Measurements from ENCODE around the gene TSHB. TPM values are rescaled to one million over a fixed set of nuclear protein-coding genes. Genes with fewer than 3 reads are reported as not detected.
A peak's percentile ranks its signal among the peaks of the same experiment; 100 is the strongest.

Gene TSHB
- total RNA-seq, 1 donor from 2014 or later = not detected

- intact Hi-C loops (cut with micrococcal nuclease) = no loop called here
- peaks cover 5% of the 10 kb centered on the region for H3K9me3 Mint-ChIP-seq
- no peak overlapping the region for H3K4me3 Mint-ChIP-seq
- H3K27ac Mint-ChIP-seq = no peak overlapping the region
- no peak for DNase-seq
- H3K36me3 Mint-ChIP-seq (ENCODE audit: low read depth) = peaks cover 3% of the 10 kb centered on the region
- H3K4me1 Mint-ChIP-seq = peaks cover 25% of the 10 kb centered on the region
- H3K27me3 Mint-ChIP-seq = no peaks in the 10 kb centered on the region
Measured at GRCh38 chr1:115065021-115065420, 35.4 kb downstream of the TSHB start.

- Mint-ChIP-seq H3K4me3 (no peak overlapping the region), H3K9me3 (peaks cover 5% of the 10 kb centered on the region), H3K4me1 (peaks cover 26% of the 10 kb centered on the region), H3K27me3 (no peaks in the 10 kb centered on the region), H3K36me3 (ENCODE audit: low read depth) (peaks cover 3% of the 10 kb centered on the region), H3K27ac (no peak overlapping the region)
- intact Hi-C loops (cut with micrococcal nuclease) = no loop called here
- DNase-seq = no peak
Measured at GRCh38 chr1:115067161-115067859, 37.7 kb downstream of the TSHB start.

GRCh38 chr1:115068826-115069585 lies 39.4 kb downstream of the TSHB start:
- peaks cover 14% of the 10 kb centered on the region for H3K4me1 Mint-ChIP-seq
- no peaks in the 10 kb centered on the region for H3K9me3 Mint-ChIP-seq
- intact Hi-C loops (cut with micrococcal nuclease) = no loop called here
- no peaks in the 10 kb centered on the region for H3K27me3 Mint-ChIP-seq
- H3K4me3 Mint-ChIP-seq = no peak overlapping the region
- no peak overlapping the region for H3K27ac Mint-ChIP-seq
- DNase-seq = no peak
- no peaks in the 10 kb centered on the region for H3K36me3 Mint-ChIP-seq (ENCODE audit: low read depth)

- no peak overlapping the region for H3K27ac Mint-ChIP-seq
- H3K36me3 Mint-ChIP-seq (ENCODE audit: low read depth) = no peaks in the 10 kb centered on the region
- DNase-seq = no peak
- no peaks in the 10 kb centered on the region for H3K9me3 Mint-ChIP-seq
- H3K27me3 Mint-ChIP-seq = peaks cover 4% of the 10 kb centered on the region
- peaks cover 10% of the 10 kb centered on the region for H3K4me1 Mint-ChIP-seq
- intact Hi-C loops (cut with micrococcal nuclease) = no loop called here
- H3K4me3 Mint-ChIP-seq = no peak overlapping the region
Measured at GRCh38 chr1:115069659-115070308, 40.2 kb downstream of the TSHB start.

DNA sequence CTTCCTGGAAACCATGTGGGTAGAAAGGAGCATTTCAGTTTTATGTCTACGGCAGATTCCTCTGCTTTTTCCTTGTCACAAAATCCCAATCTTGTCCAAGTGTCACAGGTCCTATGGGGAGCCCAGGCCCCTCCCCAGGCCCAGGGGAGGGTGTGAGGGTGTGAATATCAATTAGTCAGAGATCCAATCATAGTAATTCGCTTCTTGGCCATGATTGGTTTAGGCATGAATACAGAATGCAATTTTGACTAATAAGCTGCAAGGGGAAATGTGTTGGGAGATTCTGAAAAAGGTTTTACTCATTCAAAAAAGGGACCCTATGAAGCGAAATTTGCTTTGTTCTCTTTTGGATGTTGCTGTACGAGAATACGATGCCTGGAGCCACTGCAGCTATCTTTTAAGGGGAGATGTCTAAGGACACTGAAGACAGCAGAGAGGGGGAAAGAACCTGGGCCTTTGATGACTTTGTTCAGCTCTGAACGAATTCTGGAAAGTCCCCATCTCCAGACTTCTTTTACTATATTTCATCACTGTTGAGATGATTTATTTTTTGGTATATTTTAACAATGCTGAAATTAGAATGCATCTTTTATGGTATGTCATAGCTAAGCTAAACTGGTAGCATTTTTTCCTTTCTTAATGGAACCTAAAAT lies 41.5 kb downstream of the TSHB start:
- H3K36me3 Mint-ChIP-seq (ENCODE audit: low read depth) = no peaks in the 10 kb centered on the region
- DNase-seq = no peak
- peak overlapping the region; percentile 3 for H3K27ac Mint-ChIP-seq
- H3K27me3 Mint-ChIP-seq = peaks cover 15% of the 10 kb centered on the region
- intact Hi-C loops (cut with micrococcal nuclease) = no loop called here
- peaks cover 10% of the 10 kb centered on the region for H3K4me1 Mint-ChIP-seq
- H3K4me3 Mint-ChIP-seq = no peak overlapping the region
- no peaks in the 10 kb centered on the region for H3K9me3 Mint-ChIP-seq

DNA sequence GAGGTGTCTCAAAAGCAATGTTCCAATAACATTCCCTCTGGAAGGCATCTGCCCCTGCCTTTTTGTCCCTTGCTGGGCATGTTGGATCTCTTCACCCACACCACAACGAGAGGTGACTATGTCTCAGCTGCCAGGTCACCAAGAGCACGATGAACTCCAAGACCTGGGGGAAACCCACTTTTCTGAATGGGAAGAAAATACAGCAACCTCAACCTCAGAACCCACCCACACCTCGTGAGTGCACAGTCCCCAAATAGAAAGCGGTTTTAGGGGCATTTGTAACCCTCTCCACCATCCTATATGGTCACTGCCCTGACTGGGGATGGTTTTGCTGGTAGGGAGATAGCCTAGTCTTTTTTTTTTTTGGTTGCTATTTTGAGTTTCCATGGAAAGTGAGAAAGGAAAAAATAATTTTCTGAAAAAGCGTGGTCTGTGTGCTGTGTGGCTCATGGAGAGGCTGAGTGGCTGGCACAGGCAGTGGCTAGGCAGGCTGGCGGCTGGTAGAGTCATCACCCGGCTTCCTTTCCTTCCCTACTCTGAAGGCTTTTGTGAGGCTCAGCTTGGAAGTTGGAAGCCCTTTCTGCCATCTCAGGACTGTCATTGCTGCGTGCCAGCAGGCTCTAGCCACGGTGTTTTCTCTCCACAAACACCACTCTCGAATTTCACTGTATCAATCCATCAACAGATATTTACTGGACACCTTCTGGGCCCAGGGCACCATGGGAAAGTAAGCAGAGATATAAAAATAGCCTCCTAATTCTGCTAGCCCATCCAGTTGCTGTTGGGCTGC lies 43.9 kb downstream of the TSHB start:
- Mint-ChIP-seq H3K9me3 (no peaks in the 10 kb centered on the region), H3K36me3 (ENCODE audit: low read depth) (no peaks in the 10 kb centered on the region), H3K27me3 (peaks cover 19% of the 10 kb centered on the region), H3K27ac (no peak overlapping the region), H3K4me3 (no peak overlapping the region), H3K4me1 (peaks cover 10% of the 10 kb centered on the region)
- DNase-seq = no peak
- intact Hi-C loops (cut with micrococcal nuclease) = no loop called here

- no peak for DNase-seq
- no peak overlapping the region for H3K27ac Mint-ChIP-seq
- intact Hi-C loops (cut with micrococcal nuclease) = no loop called here
- no peak overlapping the region for H3K4me3 Mint-ChIP-seq
- H3K9me3 Mint-ChIP-seq = no peaks in the 10 kb centered on the region
- H3K27me3 Mint-ChIP-seq = peaks cover 20% of the 10 kb centered on the region
- H3K4me1 Mint-ChIP-seq = peaks cover 10% of the 10 kb centered on the region
- no peaks in the 10 kb centered on the region for H3K36me3 Mint-ChIP-seq (ENCODE audit: low read depth)
Measured at GRCh38 chr1:115074839-115075534, 45.4 kb downstream of the TSHB start.

DNA sequence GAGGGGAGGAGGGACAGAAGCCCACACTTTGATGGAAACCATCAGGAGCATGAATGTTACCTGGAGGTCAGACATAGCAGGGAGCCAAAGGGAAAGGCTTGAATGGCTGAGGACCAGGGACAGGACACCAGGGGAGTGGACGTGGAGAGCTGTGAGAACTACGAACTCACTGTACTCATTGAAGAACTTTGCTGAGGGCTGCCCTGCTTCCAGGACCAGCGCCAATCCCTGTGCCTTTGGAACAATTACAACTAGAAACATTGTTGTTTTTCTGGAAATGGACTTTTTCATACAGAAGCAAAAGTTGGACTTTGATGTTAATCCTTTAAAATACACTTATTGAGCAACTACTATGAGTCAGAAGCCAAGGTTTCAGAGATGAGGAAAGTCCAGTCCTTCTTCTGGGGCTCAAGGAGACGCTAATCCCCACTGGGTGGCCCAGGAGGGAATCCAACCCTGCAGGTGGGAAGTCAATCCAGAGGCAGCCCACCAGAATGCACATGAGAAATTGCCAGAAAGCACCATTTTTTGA lies 46.8 kb downstream of the TSHB start:
- Mint-ChIP-seq H3K4me3 (no peak overlapping the region), H3K36me3 (ENCODE audit: low read depth) (no peaks in the 10 kb centered on the region), H3K4me1 (peaks cover 6% of the 10 kb centered on the region), H3K27me3 (peaks cover 21% of the 10 kb centered on the region), H3K9me3 (no peaks in the 10 kb centered on the region), H3K27ac (no peak overlapping the region)
- no peak for DNase-seq
- intact Hi-C loops (cut with micrococcal nuclease) = no loop called here

GRCh38 chr1:115077286-115077983 lies 47.8 kb downstream of the TSHB start:
- H3K4me1 Mint-ChIP-seq = no peaks in the 10 kb centered on the region
- H3K36me3 Mint-ChIP-seq (ENCODE audit: low read depth) = no peaks in the 10 kb centered on the region
- intact Hi-C loops (cut with micrococcal nuclease) = no loop called here
- H3K27me3 Mint-ChIP-seq = peaks cover 22% of the 10 kb centered on the region
- DNase-seq = no peak
- no peak overlapping the region for H3K27ac Mint-ChIP-seq
- H3K9me3 Mint-ChIP-seq = no peaks in the 10 kb centered on the region
- no peak overlapping the region for H3K4me3 Mint-ChIP-seq

GRCh38 chr1:115077984-115078330 lies 48.3 kb downstream of the TSHB start:
- intact Hi-C loops (cut with micrococcal nuclease) = no loop called here
- Mint-ChIP-seq H3K27ac (no peak overlapping the region), H3K27me3 (peaks cover 24% of the 10 kb centered on the region), H3K4me1 (no peaks in the 10 kb centered on the region), H3K9me3 (no peaks in the 10 kb centered on the region), H3K4me3 (no peak overlapping the region), H3K36me3 (ENCODE audit: low read depth) (no peaks in the 10 kb centered on the region)
- no peak for DNase-seq

GRCh38 chr1:115078708-115079107 lies 49.1 kb downstream of the TSHB start:
- H3K4me1 Mint-ChIP-seq = no peaks in the 10 kb centered on the region
- intact Hi-C loops (cut with micrococcal nuclease) = no loop called here
- no peaks in the 10 kb centered on the region for H3K9me3 Mint-ChIP-seq
- no peaks in the 10 kb centered on the region for H3K36me3 Mint-ChIP-seq (ENCODE audit: low read depth)
- peaks cover 26% of the 10 kb centered on the region for H3K27me3 Mint-ChIP-seq
- H3K27ac Mint-ChIP-seq = no peak overlapping the region
- H3K4me3 Mint-ChIP-seq = no peak overlapping the region
- no peak for DNase-seq

GRCh38 chr1:115082949-115083348 lies 53.3 kb downstream of the TSHB start:
- intact Hi-C loops (cut with micrococcal nuclease) = no loop called here
- no peak for DNase-seq
- H3K36me3 Mint-ChIP-seq (ENCODE audit: low read depth) = no peaks in the 10 kb centered on the region
- no peaks in the 10 kb centered on the region for H3K4me1 Mint-ChIP-seq
- H3K27ac Mint-ChIP-seq = no peak overlapping the region
- H3K4me3 Mint-ChIP-seq = no peak overlapping the region
- H3K9me3 Mint-ChIP-seq = no peaks in the 10 kb centered on the region
- H3K27me3 Mint-ChIP-seq = peaks cover 17% of the 10 kb centered on the region
